Erythroblast (primary cell): ENCODE results near the gene FIG4.

Experiments
- DNase-seq, 2 experiments: peaks; one replicate each; lab custom pipeline; 2025; lab: John Stamatoyannopoulos, UW
- GATA1 ChIP-seq: IDR thresholded peaks from 2 replicates; pipeline ENCODE4 v1.6.1; 2011; ENCODE audit warnings: low read depth, mild to moderate bottlenecking, control low read depth, low read length, moderate library complexity
- POLR2A ChIP-seq: IDR thresholded peaks from 2 replicates; pipeline ENCODE4 v1.6.1; 2011; ENCODE audit warnings: mild to moderate bottlenecking, low read length

Gene FIG4

DNA sequence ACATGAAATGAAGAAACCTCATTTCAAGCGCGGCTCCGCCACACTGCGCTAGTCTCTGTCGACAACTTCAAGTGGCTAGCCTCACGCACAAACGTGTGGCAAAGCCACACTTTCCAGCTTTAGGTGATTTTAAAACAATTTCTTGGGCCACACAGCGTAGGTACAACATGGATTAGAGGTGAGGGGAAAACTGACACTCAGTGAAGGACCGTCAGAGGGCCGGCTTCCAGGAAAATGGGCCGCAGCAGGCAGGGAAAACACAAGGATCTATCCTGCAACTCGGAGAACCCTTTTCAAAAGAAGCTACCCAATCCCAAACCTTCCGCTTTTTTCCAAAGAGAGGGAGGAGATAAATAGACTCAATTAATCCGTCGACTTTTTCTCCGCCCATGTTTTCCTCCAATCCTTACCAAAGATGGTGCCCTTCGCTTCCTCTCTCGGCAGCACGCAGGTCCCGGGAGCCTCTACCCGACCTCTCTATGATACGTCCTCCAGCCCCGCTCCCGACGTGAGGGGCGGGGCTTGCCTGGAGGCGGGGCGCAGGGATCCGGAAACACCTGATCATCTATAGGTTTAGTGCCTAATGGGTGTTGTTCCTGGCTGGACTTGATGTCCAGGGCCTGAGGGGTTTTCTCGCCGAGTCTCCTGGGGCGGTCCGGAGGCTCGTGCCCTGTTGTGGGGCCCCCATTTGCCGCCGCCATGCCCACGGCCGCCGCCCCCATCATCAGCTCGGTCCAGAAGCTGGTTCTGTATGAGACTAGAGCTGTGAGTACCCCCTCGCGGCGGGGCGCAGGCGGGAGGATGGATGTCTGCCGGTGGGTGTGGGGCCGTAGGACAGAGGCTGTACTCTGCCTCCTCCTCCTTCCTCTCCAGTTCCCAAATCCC, at the start of gene FIG4, which contains the start of gene AK9:
FIG4 (plus strand) TSS at position 560 of the 885 bp plus-strand sequence; CDS start at position 700, 140 bp downstream.
AK9 (minus strand) TSS at position 466 of the 885 bp plus-strand sequence. CDS start 15,457 bp downstream, outside the sequence.
- DNase-seq = peak; percentile 87 to 89
- TF ChIP-seq GATA1 = no peak
- peak; percentile 76 for TF ChIP-seq POLR2A

DNA sequence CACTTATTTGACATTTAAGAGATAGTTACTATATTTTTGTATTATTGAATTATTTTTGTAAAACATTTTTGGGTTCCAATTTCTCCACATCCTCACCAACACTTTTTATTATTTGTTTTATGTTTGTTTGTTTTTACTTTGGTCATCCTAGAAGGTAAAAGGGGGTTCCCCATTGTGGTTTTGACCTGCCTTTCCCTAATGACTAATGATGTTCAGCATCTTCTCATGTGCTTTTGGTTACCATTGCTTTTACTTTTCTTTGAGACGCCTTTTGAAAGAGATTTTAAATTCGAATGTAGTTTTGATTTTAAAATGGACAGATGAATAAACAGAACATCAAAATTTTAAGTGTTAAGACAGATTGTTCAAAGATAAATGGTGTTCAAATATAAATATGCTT, 47.0 kb upstream of the FIG4 start:
- TF ChIP-seq POLR2A = no peak
- no peak for TF ChIP-seq GATA1
- no peak for DNase-seq

DNA sequence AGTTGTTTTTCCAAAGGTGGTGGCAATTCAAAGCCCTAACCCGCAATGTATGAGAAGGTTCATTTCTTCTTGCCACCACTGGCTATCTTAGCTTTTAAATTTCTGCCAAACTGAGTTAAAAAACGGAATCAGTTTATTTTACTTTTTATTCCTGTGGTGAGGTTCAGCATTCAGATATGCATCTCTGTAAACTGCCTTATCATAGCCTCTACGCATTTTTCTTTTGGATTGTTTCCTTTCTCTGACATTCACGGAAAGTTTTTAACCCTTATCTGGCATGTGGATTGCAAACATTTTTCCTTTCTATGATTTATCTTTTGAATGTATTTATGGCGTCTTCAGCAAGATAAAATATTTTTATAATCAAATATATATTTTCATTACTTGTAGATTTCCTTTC, 37.8 kb upstream of the FIG4 start:
- TF ChIP-seq GATA1 (no peak), POLR2A (no peak)
- no peak for DNase-seq

DNA sequence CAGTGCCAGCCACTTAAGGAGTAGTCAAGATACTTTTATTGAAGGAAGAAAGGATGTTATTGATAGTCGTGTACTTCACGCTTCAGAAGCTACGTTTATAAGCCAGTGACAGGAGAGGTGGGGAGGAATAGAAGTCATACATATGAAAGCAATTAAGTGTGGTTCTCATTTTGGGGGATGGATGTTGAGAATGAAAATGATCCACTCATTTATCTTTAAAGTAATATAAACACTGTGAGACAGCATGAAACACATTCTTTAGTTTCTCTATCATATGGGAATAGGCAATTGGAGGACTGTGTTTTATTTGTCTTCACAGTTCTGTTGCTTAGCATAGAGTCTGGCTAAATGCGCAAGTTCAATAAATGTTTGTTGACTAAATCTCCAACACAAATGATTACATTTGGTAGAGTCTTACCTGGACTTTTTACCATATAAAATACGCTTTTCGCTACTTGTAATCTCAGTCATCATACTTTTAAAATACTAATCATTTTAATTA, 35.3 kb upstream of the FIG4 start:
- no peak for DNase-seq
- TF ChIP-seq POLR2A (no peak), GATA1 (no peak)

DNA sequence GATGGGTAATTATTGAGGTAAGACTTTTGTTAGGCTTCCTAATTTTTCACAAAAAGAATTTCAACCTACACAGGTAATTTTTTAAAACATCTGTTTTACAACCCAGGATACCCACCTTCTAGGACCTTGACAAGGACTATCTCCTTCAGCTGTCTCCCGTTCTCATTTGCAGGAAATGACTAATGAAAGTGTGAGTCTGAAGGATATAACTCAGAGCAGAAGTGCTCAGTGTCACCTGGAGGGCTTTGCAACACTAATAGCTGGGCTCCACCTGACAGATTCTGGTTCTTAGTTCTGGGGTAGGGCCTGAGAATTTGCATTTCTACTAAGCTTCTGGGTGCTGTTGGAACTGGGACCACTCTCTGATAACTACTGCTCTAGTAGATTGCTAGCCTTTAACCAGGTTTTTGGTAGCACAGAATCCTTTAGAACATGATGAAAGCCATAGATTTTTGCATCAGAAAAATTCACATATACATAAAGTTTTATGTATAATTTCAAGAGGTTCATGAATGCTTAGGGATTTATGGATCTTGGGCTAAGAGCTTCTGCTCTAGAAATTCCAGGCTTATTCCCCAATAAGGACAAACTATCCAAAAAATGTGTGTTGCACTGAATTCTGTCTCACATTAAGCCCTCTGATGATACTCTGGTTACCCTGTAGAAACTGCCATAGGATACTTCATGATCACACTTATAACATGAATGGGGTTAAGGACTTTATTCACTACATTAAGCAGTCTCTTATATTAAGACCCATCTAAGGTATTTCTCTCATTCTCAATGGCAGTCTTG, 30.4 kb upstream of the FIG4 start:
- DNase-seq = no peak
- TF ChIP-seq GATA1 (no peak), POLR2A (no peak)

DNA sequence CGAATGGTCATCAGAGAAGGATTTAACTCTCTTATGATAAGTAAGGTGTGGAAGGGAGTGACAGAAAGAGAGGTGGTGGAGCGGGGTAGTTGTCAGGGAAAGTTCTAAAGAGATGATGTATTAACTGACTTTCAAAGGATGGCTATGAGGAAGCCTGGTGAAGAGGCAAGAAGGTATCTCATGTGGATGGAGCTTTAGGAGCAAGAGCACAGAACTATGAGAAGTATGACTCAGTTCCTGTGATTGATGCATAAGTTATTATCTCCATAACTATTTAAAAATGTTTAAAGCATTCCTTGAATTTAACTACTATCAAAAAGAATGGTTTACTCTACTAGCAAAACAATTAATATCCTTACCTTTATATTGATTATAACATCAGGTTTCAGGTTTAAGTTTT, 28.9 kb upstream of the FIG4 start:
- no peak for DNase-seq
- TF ChIP-seq GATA1 (no peak), POLR2A (no peak)

DNA sequence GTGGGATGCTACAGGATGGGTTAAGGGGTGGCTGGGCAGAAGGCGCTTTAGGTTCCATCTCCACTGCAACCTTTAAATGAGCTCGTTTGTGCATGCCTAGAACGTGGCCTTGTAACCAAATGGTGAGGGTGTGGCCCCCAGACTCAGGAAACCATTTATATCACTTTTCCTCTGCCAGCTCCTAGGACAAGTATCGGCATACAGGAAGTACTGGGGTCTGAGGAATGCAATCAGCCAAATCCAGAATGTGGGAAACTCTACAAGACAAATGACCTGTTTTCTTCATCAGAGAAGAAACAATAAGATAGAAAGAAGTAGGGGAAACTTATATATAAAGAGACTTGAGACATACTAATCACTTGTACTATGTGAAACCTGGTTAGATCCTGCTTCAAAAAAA, 21.3 kb upstream of the FIG4 start:
- no peak for DNase-seq
- TF ChIP-seq GATA1 (no peak), POLR2A (no peak)

DNA sequence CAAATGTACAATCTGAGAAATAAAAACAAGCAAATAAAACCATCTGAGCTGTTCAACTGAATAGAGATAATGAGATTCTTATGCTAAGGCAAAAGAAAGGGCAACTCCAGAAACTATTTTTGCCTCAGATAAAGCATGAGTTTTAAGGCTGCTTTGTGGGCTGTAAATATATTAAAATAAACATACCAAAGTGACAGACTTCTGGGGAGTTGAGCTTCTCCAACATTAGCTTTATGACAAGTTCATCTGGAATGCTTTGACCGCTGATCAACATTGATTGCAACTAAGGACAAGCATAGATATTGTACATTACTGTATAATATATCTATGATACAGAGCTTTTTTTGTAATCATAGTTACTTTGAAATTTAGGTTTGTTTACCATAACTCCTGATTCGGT, 19.4 kb upstream of the FIG4 start:
- TF ChIP-seq GATA1 = no peak
- TF ChIP-seq POLR2A = no peak

DNA sequence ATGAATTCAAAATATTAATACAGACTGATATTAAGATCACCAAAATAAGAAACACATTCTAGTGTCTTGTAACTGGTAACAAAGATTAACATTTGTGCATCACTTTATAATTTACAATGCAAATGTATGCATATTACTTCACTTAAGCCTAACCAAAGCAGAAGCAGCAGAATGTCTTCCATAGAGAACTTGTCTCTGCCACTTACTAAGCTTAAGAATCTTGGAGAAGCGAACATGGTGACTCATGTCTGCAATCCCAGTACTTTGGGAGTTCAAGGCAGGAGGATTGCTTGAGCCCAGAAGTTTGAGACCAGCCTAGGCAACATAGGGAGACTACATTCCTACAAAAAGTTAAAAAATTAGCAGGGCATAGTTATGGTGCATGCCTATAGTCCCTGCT, 18.9 kb upstream of the FIG4 start:
- no peak for DNase-seq
- TF ChIP-seq GATA1 (no peak), POLR2A (no peak)

More for the DNA sequence above, 19.4 kb upstream of the FIG4 start:
- DNase-seq = no peak

DNA sequence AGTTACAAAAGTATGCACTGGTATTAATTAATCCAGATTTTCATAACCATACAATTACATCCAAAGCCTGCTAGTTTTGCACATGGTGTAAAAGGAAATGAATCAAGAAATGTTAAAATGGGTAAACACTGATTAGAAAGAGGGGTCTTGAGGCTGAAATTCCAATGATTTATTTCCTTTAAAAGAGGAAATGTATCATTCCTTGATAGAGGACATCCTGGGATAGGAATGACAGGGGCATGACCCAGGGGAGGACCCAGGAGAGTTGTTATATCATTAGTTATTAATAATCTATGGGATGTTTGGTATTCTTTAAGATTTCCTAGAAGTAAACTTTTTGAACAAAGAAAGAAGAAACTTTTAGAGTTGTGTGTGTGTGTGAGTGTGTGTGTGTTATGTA, 18.3 kb upstream of the FIG4 start:
- TF ChIP-seq GATA1 (no peak), POLR2A (no peak)
- DNase-seq = no peak

DNA sequence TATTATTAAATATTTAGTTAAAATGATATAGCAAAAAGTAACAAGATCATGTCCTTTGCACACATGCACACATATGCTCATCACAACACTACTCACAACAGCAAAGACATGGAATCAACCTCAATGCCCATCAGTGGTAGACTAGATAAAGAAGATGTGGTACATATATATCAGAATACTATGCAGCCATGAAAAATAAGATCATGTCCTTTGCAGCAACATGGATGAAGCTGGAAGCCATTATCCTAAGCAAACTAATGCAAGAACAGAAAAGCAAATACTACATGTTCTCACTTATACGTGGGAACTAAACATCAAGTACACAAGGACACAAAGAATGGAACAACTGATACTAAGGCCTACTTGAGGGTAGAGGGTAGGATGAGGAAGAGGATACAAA, 14.4 kb upstream of the FIG4 start:
- DNase-seq = no peak
- TF ChIP-seq POLR2A (no peak), GATA1 (no peak)

DNA sequence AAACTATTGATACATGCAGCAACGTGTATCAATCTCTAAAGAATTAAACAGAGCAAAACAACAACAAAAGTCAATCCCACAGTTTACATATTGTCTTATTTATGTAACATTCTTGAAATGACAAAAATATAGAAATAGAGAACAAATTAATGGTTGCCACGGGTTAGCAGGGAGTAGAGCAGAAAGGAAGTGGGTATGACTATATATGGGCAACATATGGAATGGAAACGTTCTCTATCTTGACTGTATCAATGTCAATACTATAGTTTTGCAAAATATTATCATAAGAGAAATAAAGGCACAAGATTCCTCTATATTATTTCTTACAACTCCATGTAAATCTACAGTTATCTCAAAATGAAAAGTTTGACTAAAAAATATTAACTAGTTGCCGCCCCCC, 12.9 kb upstream of the FIG4 start:
- TF ChIP-seq GATA1 (no peak), POLR2A (no peak)
- no peak for DNase-seq

DNA sequence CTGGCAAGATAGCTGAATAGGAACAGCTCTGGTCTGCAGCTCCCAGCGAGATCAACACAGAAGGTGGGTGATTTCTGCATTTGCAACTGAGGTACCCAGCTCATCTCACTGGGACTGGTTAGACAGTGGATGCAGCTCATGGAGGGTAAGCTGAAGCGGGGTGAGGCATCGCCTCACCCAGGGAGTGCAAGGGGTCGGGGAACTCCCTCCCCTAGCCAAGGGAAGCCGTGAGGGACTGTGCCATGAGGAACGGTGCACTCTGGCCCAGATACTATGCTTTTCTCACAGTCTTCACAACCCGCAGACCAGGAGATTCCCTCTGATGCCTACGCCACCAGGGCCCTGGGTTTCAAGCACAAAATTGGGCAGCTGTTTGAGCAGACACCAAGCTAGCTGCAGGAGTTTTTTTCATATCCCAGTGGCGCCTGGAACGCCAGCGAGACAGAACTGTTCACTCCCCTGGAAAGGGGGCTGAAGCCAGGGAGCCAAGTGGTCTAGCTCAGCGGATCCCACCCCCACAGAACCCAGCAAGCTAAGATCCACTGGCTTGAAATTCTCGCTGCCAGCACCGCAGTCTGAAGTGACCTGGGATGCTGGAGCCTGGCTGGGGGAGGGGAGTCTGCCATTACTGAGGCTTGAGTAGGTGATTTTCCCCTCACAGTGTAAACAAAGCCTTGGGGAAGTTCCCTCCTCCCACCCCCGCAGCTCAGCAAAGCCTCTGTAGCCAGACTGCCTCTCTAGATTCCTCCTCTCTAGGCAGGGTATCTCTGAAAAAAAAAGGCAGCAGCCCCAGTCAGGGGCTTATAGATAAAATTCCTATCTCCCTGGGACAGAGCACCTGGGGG, 12.2 kb upstream of the FIG4 start:
- DNase-seq = peak in 1 of 2 experiments; percentile 13

DNA sequence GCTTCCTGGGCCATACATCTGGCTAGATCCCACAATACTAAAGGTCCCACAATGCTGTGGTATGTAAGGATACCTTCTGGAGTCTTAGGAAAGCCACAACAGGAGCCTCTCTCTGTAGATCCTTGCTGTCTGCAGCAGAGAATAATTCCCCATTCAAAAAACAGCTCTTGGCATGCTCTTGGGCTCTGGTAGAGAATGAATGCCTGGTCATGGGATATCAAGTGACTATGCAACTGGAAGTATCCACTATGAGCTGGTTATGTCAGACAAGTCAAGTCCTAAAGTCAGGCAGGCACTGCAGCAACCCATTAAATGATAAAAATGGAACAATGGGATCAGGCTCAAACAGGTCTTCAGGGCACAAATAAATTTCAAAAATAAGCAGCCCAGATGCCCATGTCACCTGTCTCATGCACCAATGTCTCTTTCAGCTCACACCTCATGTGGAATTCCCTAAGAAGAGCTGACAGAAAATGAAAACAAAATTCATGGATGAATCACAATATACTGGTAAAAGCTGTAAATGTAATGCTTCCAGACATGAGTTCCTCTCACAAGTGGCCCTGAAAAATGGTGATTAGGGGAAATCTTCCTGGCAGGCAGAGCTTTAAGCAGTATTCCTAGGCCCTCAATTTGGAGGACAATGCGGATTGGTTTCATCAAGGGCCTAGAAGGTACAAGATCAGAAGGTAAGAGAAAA, 4.4 kb upstream of the FIG4 start:
- DNase-seq = no peak
- no peak for TF ChIP-seq GATA1
- TF ChIP-seq POLR2A = no peak
